ENCODE data around the gene GATA5.

GRCh38 chr20:62463651-62464424, 12.0 kb downstream of the GATA5 start:
- TF ChIP-seq, protein P1, sequence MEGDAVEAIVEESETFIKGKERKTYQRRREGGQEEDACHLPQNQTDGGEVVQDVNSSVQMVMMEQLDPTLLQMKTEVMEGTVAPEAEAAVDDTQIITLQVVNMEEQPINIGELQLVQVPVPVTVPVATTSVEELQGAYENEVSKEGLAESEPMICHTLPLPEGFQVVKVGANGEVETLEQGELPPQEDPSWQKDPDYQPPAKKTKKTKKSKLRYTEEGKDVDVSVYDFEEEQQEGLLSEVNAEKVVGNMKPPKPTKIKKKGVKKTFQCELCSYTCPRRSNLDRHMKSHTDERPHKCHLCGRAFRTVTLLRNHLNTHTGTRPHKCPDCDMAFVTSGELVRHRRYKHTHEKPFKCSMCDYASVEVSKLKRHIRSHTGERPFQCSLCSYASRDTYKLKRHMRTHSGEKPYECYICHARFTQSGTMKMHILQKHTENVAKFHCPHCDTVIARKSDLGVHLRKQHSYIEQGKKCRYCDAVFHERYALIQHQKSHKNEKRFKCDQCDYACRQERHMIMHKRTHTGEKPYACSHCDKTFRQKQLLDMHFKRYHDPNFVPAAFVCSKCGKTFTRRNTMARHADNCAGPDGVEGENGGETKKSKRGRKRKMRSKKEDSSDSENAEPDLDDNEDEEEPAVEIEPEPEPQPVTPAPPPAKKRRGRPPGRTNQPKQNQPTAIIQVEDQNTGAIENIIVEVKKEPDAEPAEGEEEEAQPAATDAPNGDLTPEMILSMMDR (IDR thresholded peaks at IDR 0.05): no peak
- TF ChIP-seq AFF4 (CRISPR knock-in tag; IDR thresholded peaks at IDR 0.05; ENCODE audit: borderline replicate concordance): no peak
- no peak for TF ChIP-seq ZNF416 (CRISPR knock-in tag; IDR thresholded peaks at IDR 0.05)
- TF ChIP-seq GABPB1 (CRISPR knock-in tag; IDR thresholded peaks at IDR 0.05): no peak
- no peak for TF ChIP-seq ZNF317 (CRISPR knock-in tag; IDR thresholded peaks at IDR 0.05; ENCODE audit: borderline replicate concordance, low read depth)
- TF ChIP-seq NR2C2 (CRISPR knock-in tag; IDR thresholded peaks at IDR 0.05): no peak

All from WTC11 (cell line).